ENCODE measurements around the gene ACAD11.

- TF ChIP-seq POLR2A (IDR thresholded peaks at IDR 0.05; ENCODE audit: low read depth, low read length) (no peak), POLR2AphosphoS5 (IDR thresholded peaks at IDR 0.05; ENCODE audit: low read depth, low read length) (no peak), TAF1 (IDR thresholded peaks at IDR 0.05; ENCODE audit: borderline replicate concordance, low read depth, low read length) (no peak)
Measured at GRCh38 chr3:132661101-132661500, 1.5 kb upstream of the ACAD11 start.
